ENCODE results near the gene DMBT1.

DMBT1 gene

DNA sequence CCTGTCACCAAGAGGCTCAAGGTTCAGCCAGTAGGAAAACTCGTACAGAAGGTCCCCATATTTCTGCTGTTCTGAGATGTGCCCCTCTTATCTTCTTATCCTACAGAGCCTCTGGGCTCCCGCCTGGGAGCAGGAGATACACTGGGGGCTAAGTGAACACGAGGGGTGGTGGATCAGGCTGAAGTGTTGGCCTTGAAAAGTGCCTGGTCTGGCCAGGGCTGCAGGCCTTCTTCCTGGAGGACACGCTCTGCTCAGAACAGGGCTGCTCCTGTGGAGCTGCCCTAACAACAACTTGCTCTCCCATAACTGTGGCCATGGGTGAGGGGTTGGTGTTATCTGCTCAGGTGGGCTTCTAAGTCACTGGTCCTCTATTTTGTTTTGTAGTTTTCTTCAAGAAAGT is 105.4 kb downstream of the DMBT1 start:
- intact Hi-C loops (cut with micrococcal nuclease) = no loop called here
- H3K27ac Mint-ChIP-seq = no peak overlapping the region
- peaks cover 5% of the 10 kb centered on the region for H3K27me3 Mint-ChIP-seq
- no peaks in the 10 kb centered on the region for H3K36me3 Mint-ChIP-seq (ENCODE audit: low read depth)
- no peaks in the 10 kb centered on the region for H3K4me1 Mint-ChIP-seq (ENCODE audit: low read depth)
- no peak overlapping the region for H3K4me3 Mint-ChIP-seq
- H3K9me3 Mint-ChIP-seq = no peaks in the 10 kb centered on the region

DNA sequence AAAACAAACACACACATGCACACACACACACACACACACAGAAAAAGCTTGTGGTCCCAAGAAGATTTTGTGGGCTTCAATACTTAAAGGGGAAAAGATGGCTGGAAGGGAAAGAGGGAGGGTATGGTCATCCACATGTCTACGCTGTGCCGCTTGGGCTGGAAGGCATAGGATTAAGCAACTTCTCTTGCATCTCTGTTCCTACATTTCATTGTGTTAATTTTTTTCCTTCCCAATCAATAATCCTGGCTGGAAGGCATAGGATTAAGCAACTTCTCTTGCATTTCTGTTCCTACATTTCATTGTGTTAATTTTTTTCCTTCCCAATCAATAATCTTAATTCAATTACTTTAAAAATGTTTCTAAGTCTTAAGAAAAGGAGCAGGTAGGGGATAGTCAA is 108.5 kb downstream of the DMBT1 start:
- intact Hi-C loops (cut with micrococcal nuclease) = no loop called here
- Mint-ChIP-seq H3K27ac (no peak overlapping the region), H3K4me1 (ENCODE audit: low read depth) (no peaks in the 10 kb centered on the region), H3K36me3 (ENCODE audit: low read depth) (no peaks in the 10 kb centered on the region), H3K27me3 (peaks cover 4% of the 10 kb centered on the region), H3K4me3 (no peak overlapping the region), H3K9me3 (no peaks in the 10 kb centered on the region)

DNA sequence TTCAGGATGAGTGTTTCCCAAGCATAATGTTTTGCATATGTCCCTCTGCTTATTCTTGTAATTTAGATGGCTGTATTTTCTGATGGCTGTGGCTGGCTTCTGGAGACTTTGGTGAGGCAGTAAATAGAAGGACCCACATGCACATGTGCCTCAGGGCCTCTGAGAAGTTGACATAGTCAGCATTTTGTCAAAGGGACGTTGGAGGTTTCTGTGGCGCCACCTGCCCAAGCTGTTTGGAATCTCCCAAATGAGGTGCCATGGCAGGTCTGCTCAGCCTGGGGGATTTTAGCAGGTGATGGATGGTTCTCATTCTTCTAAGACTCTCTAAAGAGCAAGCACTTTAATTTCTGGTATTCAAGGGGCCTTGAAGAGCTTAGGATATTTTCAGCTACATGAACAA is 109.3 kb downstream of the DMBT1 start:
- Mint-ChIP-seq H3K27ac (no peak overlapping the region), H3K4me3 (no peak overlapping the region), H3K9me3 (no peaks in the 10 kb centered on the region), H3K36me3 (ENCODE audit: low read depth) (no peaks in the 10 kb centered on the region), H3K27me3 (peaks cover 2% of the 10 kb centered on the region), H3K4me1 (ENCODE audit: low read depth) (no peaks in the 10 kb centered on the region)
- intact Hi-C loops (cut with micrococcal nuclease) = no loop called here

GRCh38 chr10:122671355-122671754 is 110.8 kb downstream of the DMBT1 start:
- H3K4me1 Mint-ChIP-seq (ENCODE audit: low read depth) = no peaks in the 10 kb centered on the region
- intact Hi-C loops (cut with micrococcal nuclease) = no loop called here
- H3K9me3 Mint-ChIP-seq = no peaks in the 10 kb centered on the region
- no peak overlapping the region for H3K27ac Mint-ChIP-seq
- peaks cover 2% of the 10 kb centered on the region for H3K27me3 Mint-ChIP-seq
- H3K36me3 Mint-ChIP-seq (ENCODE audit: low read depth) = no peaks in the 10 kb centered on the region
- H3K4me3 Mint-ChIP-seq = no peak overlapping the region

DNA sequence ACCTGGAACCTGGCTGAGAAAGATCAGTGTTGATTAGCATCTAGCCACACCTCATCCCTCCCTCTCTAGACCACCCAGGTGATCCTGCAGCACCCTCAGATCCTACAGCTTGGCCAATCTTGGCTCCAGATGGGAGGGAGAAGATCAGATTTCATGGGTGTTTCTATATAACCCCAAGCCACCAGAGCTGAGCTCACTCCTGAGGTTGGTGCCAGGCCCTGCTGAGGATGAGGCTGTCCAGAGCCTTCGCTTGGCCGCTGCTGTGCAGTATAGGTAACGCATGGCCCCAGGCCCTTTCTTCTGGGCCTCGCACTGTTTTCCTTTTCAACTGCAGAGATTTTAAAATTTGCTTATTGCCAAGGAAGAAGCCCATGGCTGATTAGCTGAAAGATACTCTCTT is 112.1 kb downstream of the DMBT1 start:
- no peaks in the 10 kb centered on the region for H3K9me3 Mint-ChIP-seq
- H3K27ac Mint-ChIP-seq = no peak overlapping the region
- H3K27me3 Mint-ChIP-seq = peaks cover 2% of the 10 kb centered on the region
- H3K4me1 Mint-ChIP-seq (ENCODE audit: low read depth) = no peaks in the 10 kb centered on the region
- intact Hi-C loops (cut with micrococcal nuclease) = no loop called here
- no peak overlapping the region for H3K4me3 Mint-ChIP-seq
- H3K36me3 Mint-ChIP-seq (ENCODE audit: low read depth) = no peaks in the 10 kb centered on the region

DNA sequence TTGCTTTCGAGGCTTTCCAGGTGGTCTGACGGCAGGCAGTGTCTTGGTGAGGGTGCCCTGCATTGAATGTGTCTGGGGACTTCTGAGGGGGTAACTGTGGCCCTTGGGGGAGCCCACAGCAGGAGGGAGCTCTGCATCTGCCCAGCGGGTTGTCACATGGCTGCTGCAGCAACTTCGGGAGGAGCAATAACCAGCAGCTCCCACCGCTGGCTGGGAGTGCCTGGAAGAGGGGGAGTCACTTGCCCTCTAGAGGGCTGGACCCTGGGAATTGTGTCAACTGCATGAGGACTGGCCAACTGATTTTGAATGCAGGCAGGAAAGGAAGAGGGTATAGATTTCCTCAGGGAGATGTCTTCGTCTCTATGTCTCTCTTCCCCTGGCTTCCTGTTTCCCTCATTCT is 112.7 kb downstream of the DMBT1 start:
- Mint-ChIP-seq H3K27ac (no peak overlapping the region), H3K27me3 (peaks cover 2% of the 10 kb centered on the region), H3K36me3 (ENCODE audit: low read depth) (no peaks in the 10 kb centered on the region), H3K9me3 (no peaks in the 10 kb centered on the region), H3K4me1 (ENCODE audit: low read depth) (no peaks in the 10 kb centered on the region), H3K4me3 (no peak overlapping the region)
- intact Hi-C loops (cut with micrococcal nuclease) = no loop called here

DNA sequence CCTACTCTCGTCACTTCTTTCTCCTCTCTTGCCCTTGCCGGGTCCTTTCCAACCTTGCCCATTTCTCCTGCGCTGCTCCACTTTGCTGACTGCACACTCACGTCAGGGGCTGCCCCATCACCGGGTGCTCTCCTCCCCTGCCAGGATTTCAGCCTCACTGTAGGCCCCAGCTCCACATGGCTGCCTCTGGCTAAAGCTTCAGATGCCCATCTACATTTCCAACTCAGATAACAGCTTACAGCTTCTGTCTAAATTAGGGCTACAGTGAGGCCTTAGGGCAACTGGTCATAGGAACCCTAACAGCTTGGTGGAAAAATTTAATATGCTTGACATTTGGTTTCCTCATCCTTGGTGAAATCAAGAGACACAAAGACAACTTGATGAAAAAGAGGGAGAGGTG is 113.2 kb downstream of the DMBT1 start:
- no peak overlapping the region for H3K4me3 Mint-ChIP-seq
- H3K4me1 Mint-ChIP-seq (ENCODE audit: low read depth) = no peaks in the 10 kb centered on the region
- peaks cover 2% of the 10 kb centered on the region for H3K27me3 Mint-ChIP-seq
- intact Hi-C loops (cut with micrococcal nuclease) = no loop called here
- H3K36me3 Mint-ChIP-seq (ENCODE audit: low read depth) = no peaks in the 10 kb centered on the region
- no peak overlapping the region for H3K27ac Mint-ChIP-seq
- H3K9me3 Mint-ChIP-seq = no peaks in the 10 kb centered on the region

GRCh38 chr10:122674781-122675180 is 114.2 kb downstream of the DMBT1 start:
- Mint-ChIP-seq H3K36me3 (ENCODE audit: low read depth) (no peaks in the 10 kb centered on the region), H3K4me1 (ENCODE audit: low read depth) (no peaks in the 10 kb centered on the region), H3K4me3 (no peak overlapping the region), H3K9me3 (no peaks in the 10 kb centered on the region), H3K27ac (no peak overlapping the region), H3K27me3 (peaks cover 2% of the 10 kb centered on the region)
- intact Hi-C loops (cut with micrococcal nuclease) = no loop called here

- Mint-ChIP-seq H3K36me3 (ENCODE audit: low read depth) (no peaks in the 10 kb centered on the region), H3K27ac (no peak overlapping the region), H3K4me3 (no peak overlapping the region), H3K4me1 (ENCODE audit: low read depth) (no peaks in the 10 kb centered on the region), H3K9me3 (no peaks in the 10 kb centered on the region), H3K27me3 (peaks cover 2% of the 10 kb centered on the region)
- intact Hi-C loops (cut with micrococcal nuclease) = no loop called here
Observed at GRCh38 chr10:122675278-122675677, 114.7 kb downstream of the DMBT1 start.

GRCh38 chr10:122678266-122678665 is 117.7 kb downstream of the DMBT1 start:
- Mint-ChIP-seq H3K4me3 (no peak overlapping the region), H3K9me3 (no peaks in the 10 kb centered on the region), H3K4me1 (ENCODE audit: low read depth) (no peaks in the 10 kb centered on the region), H3K27me3 (peaks cover 2% of the 10 kb centered on the region), H3K36me3 (ENCODE audit: low read depth) (no peaks in the 10 kb centered on the region), H3K27ac (no peak overlapping the region)
- intact Hi-C loops (cut with micrococcal nuclease) = no loop called here

DNA sequence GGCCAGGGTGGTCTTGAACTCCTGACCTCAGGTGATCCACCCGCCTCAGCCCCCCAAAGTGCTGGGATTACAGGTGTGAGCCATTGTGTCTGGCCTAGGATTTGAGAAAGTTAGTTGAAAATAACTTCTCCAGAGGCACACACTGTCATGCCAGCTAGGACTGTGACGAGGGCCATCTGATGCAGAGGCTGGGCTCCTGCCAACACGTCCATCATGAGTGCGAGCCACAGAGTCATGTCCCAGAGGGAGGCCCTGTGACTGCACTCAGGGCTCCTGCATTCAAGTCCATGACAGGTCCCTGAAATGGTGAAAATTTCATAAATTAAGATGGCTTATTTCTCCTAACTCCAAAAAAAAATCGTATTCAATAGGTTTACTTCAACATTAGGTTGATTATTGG is 122.0 kb downstream of the DMBT1 start:
- intact Hi-C loops (cut with micrococcal nuclease) = no loop called here
- no peaks in the 10 kb centered on the region for H3K4me1 Mint-ChIP-seq (ENCODE audit: low read depth)
- no peaks in the 10 kb centered on the region for H3K9me3 Mint-ChIP-seq
- H3K4me3 Mint-ChIP-seq = no peak overlapping the region
- no peak overlapping the region for H3K27ac Mint-ChIP-seq
- H3K27me3 Mint-ChIP-seq = no peaks in the 10 kb centered on the region
- no peaks in the 10 kb centered on the region for H3K36me3 Mint-ChIP-seq (ENCODE audit: low read depth)

DNA sequence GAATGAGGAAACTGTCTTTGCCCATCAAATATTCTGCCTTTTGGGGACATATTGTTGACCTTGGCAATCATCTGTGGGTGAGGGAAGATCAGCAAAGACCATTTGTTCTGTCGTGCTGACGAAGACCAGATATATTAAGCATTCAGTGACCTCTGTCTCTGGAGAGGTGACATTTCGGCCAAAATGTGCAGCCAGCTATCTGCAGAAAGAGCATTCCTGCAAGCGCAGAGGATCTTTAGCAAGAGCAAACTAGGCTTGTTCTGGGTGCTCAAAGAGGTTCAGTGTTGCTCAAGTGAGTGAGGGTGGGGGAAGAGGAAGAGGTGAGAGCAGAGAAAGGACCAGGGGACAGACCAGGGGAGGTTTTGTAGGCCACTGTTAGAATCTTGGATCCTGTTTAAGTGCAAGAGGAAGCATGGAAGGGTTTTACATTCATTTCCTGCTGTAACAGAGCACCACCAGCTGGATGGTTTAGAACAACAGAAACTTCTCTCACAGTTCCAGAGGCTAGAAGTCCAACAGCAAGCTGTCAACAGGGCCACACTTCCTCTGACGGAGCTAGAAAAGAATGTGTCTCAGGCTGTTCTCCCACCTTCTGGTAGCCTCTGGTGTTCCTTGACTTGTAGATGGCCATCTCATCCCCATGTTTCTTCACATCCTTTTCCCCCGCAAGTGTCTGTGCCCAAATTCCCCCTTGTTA is 127.9 kb downstream of the DMBT1 start:
- Mint-ChIP-seq H3K27ac (no peak overlapping the region), H3K36me3 (ENCODE audit: low read depth) (no peaks in the 10 kb centered on the region), H3K9me3 (no peaks in the 10 kb centered on the region), H3K4me3 (no peak overlapping the region), H3K4me1 (ENCODE audit: low read depth) (no peaks in the 10 kb centered on the region), H3K27me3 (no peaks in the 10 kb centered on the region)
- intact Hi-C loops (cut with micrococcal nuclease) = no loop called here

- H3K27ac Mint-ChIP-seq = no peak overlapping the region
- H3K4me3 Mint-ChIP-seq = no peak overlapping the region
- H3K4me1 Mint-ChIP-seq (ENCODE audit: low read depth) = no peaks in the 10 kb centered on the region
- H3K36me3 Mint-ChIP-seq (ENCODE audit: low read depth) = no peaks in the 10 kb centered on the region
- H3K27me3 Mint-ChIP-seq = no peaks in the 10 kb centered on the region
- intact Hi-C loops (cut with micrococcal nuclease) = no loop called here
- H3K9me3 Mint-ChIP-seq = no peaks in the 10 kb centered on the region
Observed at GRCh38 chr10:122689146-122689820, 128.7 kb downstream of the DMBT1 start.

- Mint-ChIP-seq H3K27me3 (no peaks in the 10 kb centered on the region), H3K4me1 (ENCODE audit: low read depth) (no peaks in the 10 kb centered on the region), H3K36me3 (ENCODE audit: low read depth) (no peaks in the 10 kb centered on the region), H3K27ac (no peak overlapping the region), H3K9me3 (no peaks in the 10 kb centered on the region), H3K4me3 (no peak overlapping the region)
- intact Hi-C loops (cut with micrococcal nuclease) = no loop called here
Observed at GRCh38 chr10:122692744-122693143, 132.2 kb downstream of the DMBT1 start.

Data from dendritic cell treated with granulocyte-macrophage colony-stimulating factor and Interleukin-4, amounts not matched to agents 40 ng/mL and 50 ng/mL, for 4 days (primary cell).